Measurements from ENCODE around the gene CCDC88C.

DNA sequence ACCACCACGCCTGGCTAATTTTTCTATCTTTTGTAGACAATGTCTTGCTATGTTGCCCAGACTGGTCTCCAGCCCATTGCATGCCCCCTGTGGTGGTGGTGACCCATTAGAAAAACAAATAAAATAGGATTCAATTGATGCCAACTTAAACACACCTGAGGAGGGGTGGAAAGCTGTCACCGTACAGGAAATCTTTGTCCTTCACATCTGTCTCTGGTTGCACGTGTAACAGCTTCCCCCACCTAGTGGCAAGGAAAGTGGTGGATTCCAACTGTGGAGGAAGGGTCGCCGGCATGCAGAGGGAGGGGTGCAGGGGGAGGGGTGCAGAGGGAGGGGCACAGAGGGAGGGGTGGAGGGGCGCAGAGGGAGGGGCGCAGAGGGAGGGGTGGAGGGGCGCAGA lies 147.0 kb downstream of the CCDC88C start:
- TF ChIP-seq, protein P1, sequence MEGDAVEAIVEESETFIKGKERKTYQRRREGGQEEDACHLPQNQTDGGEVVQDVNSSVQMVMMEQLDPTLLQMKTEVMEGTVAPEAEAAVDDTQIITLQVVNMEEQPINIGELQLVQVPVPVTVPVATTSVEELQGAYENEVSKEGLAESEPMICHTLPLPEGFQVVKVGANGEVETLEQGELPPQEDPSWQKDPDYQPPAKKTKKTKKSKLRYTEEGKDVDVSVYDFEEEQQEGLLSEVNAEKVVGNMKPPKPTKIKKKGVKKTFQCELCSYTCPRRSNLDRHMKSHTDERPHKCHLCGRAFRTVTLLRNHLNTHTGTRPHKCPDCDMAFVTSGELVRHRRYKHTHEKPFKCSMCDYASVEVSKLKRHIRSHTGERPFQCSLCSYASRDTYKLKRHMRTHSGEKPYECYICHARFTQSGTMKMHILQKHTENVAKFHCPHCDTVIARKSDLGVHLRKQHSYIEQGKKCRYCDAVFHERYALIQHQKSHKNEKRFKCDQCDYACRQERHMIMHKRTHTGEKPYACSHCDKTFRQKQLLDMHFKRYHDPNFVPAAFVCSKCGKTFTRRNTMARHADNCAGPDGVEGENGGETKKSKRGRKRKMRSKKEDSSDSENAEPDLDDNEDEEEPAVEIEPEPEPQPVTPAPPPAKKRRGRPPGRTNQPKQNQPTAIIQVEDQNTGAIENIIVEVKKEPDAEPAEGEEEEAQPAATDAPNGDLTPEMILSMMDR (IDR thresholded peaks at IDR 0.05) = no peak
- TF ChIP-seq POLR2AphosphoS5 (IDR thresholded peaks at IDR 0.05) = no peak
- no peak for TF ChIP-seq POLR2A (IDR thresholded peaks at IDR 0.05)
- no peak for TF ChIP-seq EP300 (IDR thresholded peaks at IDR 0.05)

Measured in upper lobe of left lung (tissue), 4 donors.